Measurements from ENCODE around the gene ATXN10. TPM values are rescaled to one million over a fixed set of nuclear protein-coding genes. Genes with fewer than 3 reads are reported as not detected.

ATXN10 gene
- total and polyA plus RNA-seq, 10 of the 15 experiments (the other 5 are each of a cell fraction or from before 2014, with no cell fraction given): 29.2 to 249 (median 146) TPM

DNA sequence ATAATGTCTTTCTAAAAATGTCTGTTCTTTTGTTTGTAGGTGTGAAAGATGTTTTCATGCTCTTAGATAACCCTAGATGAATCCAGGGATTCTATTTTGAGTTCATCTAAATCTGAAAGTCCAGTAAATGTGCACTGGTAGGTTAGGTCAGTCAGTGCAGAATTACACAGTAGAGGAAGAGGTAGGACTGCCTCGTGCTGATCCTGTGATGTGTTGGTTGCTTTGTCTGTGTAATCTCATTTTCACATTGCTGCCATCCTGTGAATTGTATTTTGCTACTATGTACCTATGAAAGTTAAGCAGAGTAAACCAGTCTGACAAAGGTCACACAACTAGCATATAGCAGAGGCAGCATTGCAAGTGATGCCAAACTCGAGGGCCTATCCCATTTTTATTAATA lies 36.5 kb downstream of the ATXN10 start:
- Histone ChIP-seq H3K9ac (ENCODE audit: control insufficient read depth, insufficient read depth, low read length) (no peak overlapping the region), H4K20me1 (ENCODE audit: control insufficient read depth, insufficient read depth) (no peaks in the 10 kb centered on the region), H3K79me2 (ENCODE audit: control insufficient read depth, insufficient read depth, low read length) (peaks cover 3% of the 10 kb centered on the region), H3K4me3 (no peak overlapping the region), H3K27me3 (replicated peaks in 1 of 2; ENCODE audit: control insufficient read depth in 2 of 2, insufficient read depth in 2 of 2, low read length in 1 of 2) (no peaks in the 10 kb centered on the region), H2AFZ (ENCODE audit: control insufficient read depth, low read depth, low read length) (no peak overlapping the region), H3K4me2 (ENCODE audit: control insufficient read depth, insufficient read depth) (no peak overlapping the region), H3K9me3 (replicated peaks; ENCODE audit: control insufficient read depth, insufficient read depth, low read length) (no peaks in the 10 kb centered on the region), H3K36me3 (ENCODE audit: control insufficient read depth in 2 of 2, insufficient read depth in 2 of 2, low read length in 1 of 2) (peaks cover 0 to 15% of the 10 kb centered on the region in 2 experiments; a peak in 2 of 4 replicates), H3K4me1 (ENCODE audit: control insufficient read depth, insufficient read depth, low read length) (no peaks in the 10 kb centered on the region), H3K27ac (ENCODE audit: control insufficient read depth, insufficient read depth) (no peak overlapping the region)
- BruUV-seq (replicated peaks): no TSS peak
- CTCF ChIA-PET: no interaction called here
- RAD21 ChIA-PET (ENCODE audit: unreplicated experiment): interaction anchor here (1.0 kb wide), 1 partner anchor 36 kb away, joined by 3 read pairs; the partner anchor contains the start of gene ATXN10
- no peak for DNase-seq (ENCODE audit: low read depth, low spot score)
- intact Hi-C loops (cut with micrococcal nuclease; ENCODE audit: unreplicated experiment): no loop called here
- WGBS (ENCODE audit: insufficient coverage, insufficient replicate concordance, low lambda C conversion rate, missing lambda C conversion rate): 68% methylated on average over 2 of the region's 2 CpGs
- in situ Hi-C loops (cut with MboI): no loop called here
- no peak for TF ChIP-seq SUZ12 (IDR thresholded peaks at IDR 0.05; ENCODE audit: unreplicated experiment)
- TF ChIP-seq, protein P1, sequence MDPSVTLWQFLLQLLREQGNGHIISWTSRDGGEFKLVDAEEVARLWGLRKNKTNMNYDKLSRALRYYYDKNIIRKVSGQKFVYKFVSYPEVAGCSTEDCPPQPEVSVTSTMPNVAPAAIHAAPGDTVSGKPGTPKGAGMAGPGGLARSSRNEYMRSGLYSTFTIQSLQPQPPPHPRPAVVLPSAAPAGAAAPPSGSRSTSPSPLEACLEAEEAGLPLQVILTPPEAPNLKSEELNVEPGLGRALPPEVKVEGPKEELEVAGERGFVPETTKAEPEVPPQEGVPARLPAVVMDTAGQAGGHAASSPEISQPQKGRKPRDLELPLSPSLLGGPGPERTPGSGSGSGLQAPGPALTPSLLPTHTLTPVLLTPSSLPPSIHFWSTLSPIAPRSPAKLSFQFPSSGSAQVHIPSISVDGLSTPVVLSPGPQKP (IDR thresholded peaks at IDR 0.05; ENCODE audit: low read depth, low read length): no peak
- TF ChIP-seq ZNF384 (IDR thresholded peaks at IDR 0.05; ENCODE audit: borderline replicate concordance, low read depth, low read length): no peak
- no peak for TF ChIP-seq SP1 (IDR thresholded peaks at IDR 0.05; ENCODE audit: low read depth, low read length)
- TF ChIP-seq TCF3 (IDR thresholded peaks at IDR 0.05; ENCODE audit: borderline replicate concordance, insufficient read depth, low read depth, low read length): no peak
- TF ChIP-seq RAD51 (IDR thresholded peaks at IDR 0.05): no peak
- TF ChIP-seq, protein P2, sequence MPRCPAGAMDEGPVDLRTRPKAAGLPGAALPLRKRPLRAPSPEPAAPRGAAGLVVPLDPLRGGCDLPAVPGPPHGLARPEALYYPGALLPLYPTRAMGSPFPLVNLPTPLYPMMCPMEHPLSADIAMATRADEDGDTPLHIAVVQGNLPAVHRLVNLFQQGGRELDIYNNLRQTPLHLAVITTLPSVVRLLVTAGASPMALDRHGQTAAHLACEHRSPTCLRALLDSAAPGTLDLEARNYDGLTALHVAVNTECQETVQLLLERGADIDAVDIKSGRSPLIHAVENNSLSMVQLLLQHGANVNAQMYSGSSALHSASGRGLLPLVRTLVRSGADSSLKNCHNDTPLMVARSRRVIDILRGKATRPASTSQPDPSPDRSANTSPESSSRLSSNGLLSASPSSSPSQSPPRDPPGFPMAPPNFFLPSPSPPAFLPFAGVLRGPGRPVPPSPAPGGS (IDR thresholded peaks at IDR 0.05; ENCODE audit: borderline replicate concordance, insufficient read depth, low read depth, low read length, poor library complexity, severe bottlenecking): no peak
- TF ChIP-seq ZNF217 (IDR thresholded peaks at IDR 0.05): no peak
- TF ChIP-seq, protein P3, sequence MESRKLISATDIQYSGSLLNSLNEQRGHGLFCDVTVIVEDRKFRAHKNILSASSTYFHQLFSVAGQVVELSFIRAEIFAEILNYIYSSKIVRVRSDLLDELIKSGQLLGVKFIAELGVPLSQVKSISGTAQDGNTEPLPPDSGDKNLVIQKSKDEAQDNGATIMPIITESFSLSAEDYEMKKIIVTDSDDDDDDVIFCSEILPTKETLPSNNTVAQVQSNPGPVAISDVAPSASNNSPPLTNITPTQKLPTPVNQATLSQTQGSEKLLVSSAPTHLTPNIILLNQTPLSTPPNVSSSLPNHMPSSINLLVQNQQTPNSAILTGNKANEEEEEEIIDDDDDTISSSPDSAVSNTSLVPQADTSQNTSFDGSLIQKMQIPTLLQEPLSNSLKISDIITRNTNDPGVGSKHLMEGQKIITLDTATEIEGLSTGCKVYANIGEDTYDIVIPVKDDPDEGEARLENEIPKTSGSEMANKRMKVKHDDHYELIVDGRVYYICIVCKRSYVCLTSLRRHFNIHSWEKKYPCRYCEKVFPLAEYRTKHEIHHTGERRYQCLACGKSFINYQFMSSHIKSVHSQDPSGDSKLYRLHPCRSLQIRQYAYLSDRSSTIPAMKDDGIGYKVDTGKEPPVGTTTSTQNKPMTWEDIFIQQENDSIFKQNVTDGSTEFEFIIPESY (IDR thresholded peaks at IDR 0.05): no peak
- no peak for TF ChIP-seq LARP7 (IDR thresholded peaks at IDR 0.05)
- TF ChIP-seq HDAC6 (IDR thresholded peaks at IDR 0.05; ENCODE audit: unreplicated experiment): no peak
- TF ChIP-seq EP300 (IDR thresholded peaks at IDR 0.05; ENCODE audit: borderline replicate concordance in 1 of 2, control insufficient read depth in 1 of 2, low read depth in 2 of 2, low read length in 2 of 2): no peak
- TF ChIP-seq POLR2AphosphoS2 (IDR thresholded peaks at IDR 0.05; ENCODE audit: low read depth, low read length): no peak
- no peak for TF ChIP-seq CHD4 (IDR thresholded peaks at IDR 0.05)
- TF ChIP-seq POLR2A (IDR thresholded peaks at IDR 0.05; ENCODE audit: low read depth, low read length): no peak
- TF ChIP-seq YY1 (IDR thresholded peaks at IDR 0.05; ENCODE audit: low read depth, low read length): no peak
- no peak for TF ChIP-seq IKZF1 (conservative IDR thresholded peaks at IDR 0.05)
- no peak for TF ChIP-seq HDGF (IDR thresholded peaks at IDR 0.05)
- POLR2A ChIA-PET: no interaction called here
- FAIRE-seq: no peak
- SMC1A ChIA-PET (ENCODE audit: uncharacterized antibody, unreplicated experiment): no interaction called here
- ATAC-seq: no peak

Measured in GM12878 (cell line).